ENCODE measurements around the gene MTUS2. TPM values are rescaled to one million over a fixed set of nuclear protein-coding genes. Genes with fewer than 3 reads are reported as not detected.
"Not testable (repeated sequence)": the region's sequence is repeated elsewhere in the genome, so short reads cannot be mapped to it uniquely, and the experiment has no call there.

Gene MTUS2
- total and polyA plus RNA-seq, 2 donors (not counting 3 experiments of a cell fraction or from before 2014, with no cell fraction given): not detected

- H3K27me3 ChIP-seq (ENCODE audit: control insufficient read depth in 2 of 2, insufficient read depth in 2 of 2, low read length in 2 of 2): no peaks in the 10 kb centered on the region
- ChIA-PET CTCF (no interaction called here), POLR2A (no interaction called here)
- H4K20me1 ChIP-seq (replicated peaks; ENCODE audit: control insufficient read depth, extremely low read depth, insufficient read depth, low read length): no peaks in the 10 kb centered on the region
- H2AFZ ChIP-seq (ENCODE audit: low read depth, low read length): no peak overlapping the region
- no peak for TF ChIP-seq POLR2A (IDR thresholded peaks at IDR 0.05; ENCODE audit: low read depth, low read length)
- dilution Hi-C loops (cut with MboI; ENCODE audit: extremely low pct_ligation_motif_present, low sequenced_read_pairs) (no loop called here), intact Hi-C loops (cut with micrococcal nuclease) (no loop called here)
- no peak for DNase-seq (ENCODE audit: low read depth, low spot score)
- H3K4me3 ChIP-seq (replicated peaks in 1 of 3; ENCODE audit: insufficient read depth in 1 of 3, low read depth in 1 of 3, low read length in 3 of 3): no peak overlapping the region
- H3K27ac ChIP-seq (ENCODE audit: insufficient read depth, low read depth, low read length): no peak overlapping the region
- H3K4me2 ChIP-seq (ENCODE audit: insufficient read depth, low read length): no peak overlapping the region
- no peaks in the 10 kb centered on the region for H3K36me3 ChIP-seq (ENCODE audit: control insufficient read depth in 2 of 2, extremely low read depth in 1 of 2, insufficient read depth in 2 of 2, low read length in 2 of 2)
- H3K9me3 ChIP-seq (replicated peaks; ENCODE audit: control insufficient read depth, insufficient read depth, low read length): no peaks in the 10 kb centered on the region
- H3K79me2 ChIP-seq (ENCODE audit: control insufficient read depth, insufficient read depth, low read length): no peaks in the 10 kb centered on the region
- no peaks in the 10 kb centered on the region for H3K9me1 ChIP-seq (replicated peaks; ENCODE audit: control insufficient read depth, extremely low read depth, insufficient read depth, low read length)
- no TSS peak for BruUV-seq (replicated peaks)
- H3K4me1 ChIP-seq (ENCODE audit: control insufficient read depth, extremely low read depth, insufficient read depth, low read length): no peaks in the 10 kb centered on the region
- H3K9ac ChIP-seq (replicated peaks; ENCODE audit: extremely low read depth, insufficient read depth, low read length): no peak overlapping the region
- FAIRE-seq: no peak
Observed at GRCh38 chr13:29196409-29197074, 376.4 kb downstream of the MTUS2 start.

- FAIRE-seq; H2AFZ ChIP-seq (ENCODE audit: low read depth, low read length); H3K4me3 ChIP-seq (replicated peaks in 1 of 3; ENCODE audit: insufficient read depth in 1 of 3, low read depth in 1 of 3, low read length in 3 of 3); H3K4me2 ChIP-seq (ENCODE audit: insufficient read depth, low read length); H3K9me1 ChIP-seq (replicated peaks; ENCODE audit: control insufficient read depth, extremely low read depth, insufficient read depth, low read length); H3K9ac ChIP-seq (replicated peaks; ENCODE audit: extremely low read depth, insufficient read depth, low read length); H3K36me3 ChIP-seq (ENCODE audit: control insufficient read depth in 2 of 2, extremely low read depth in 1 of 2, insufficient read depth in 2 of 2, low read length in 2 of 2); POLR2A ChIA-PET; H3K4me1 ChIP-seq (ENCODE audit: control insufficient read depth, extremely low read depth, insufficient read depth, low read length); dilution Hi-C loops (cut with MboI; ENCODE audit: extremely low pct_ligation_motif_present, low sequenced_read_pairs); H3K27me3 ChIP-seq (ENCODE audit: control insufficient read depth in 2 of 2, insufficient read depth in 2 of 2, low read length in 2 of 2); BruUV-seq (replicated peaks); H4K20me1 ChIP-seq (replicated peaks; ENCODE audit: control insufficient read depth, extremely low read depth, insufficient read depth, low read length); H3K79me2 ChIP-seq (ENCODE audit: control insufficient read depth, insufficient read depth, low read length); intact Hi-C loops (cut with micrococcal nuclease); H3K9me3 ChIP-seq (replicated peaks; ENCODE audit: control insufficient read depth, insufficient read depth, low read length); H3K27ac ChIP-seq (ENCODE audit: insufficient read depth, low read depth, low read length); CTCF ChIA-PET; DNase-seq (ENCODE audit: low read depth, low spot score): not testable (repeated sequence)
Observed at GRCh38 chr13:29202753-29203152, 382.6 kb downstream of the MTUS2 start.
